Inflammatory macrophage treated with lipopolysaccharide for 1 hour (primary cell): ENCODE measurements around the gene PRRX2.

Experiments used
- DNase-seq, 2 donors: peaks; one replicate each; pipeline ENCODE4 v3.0.0-alpha.2; 2020 to 2022

Gene PRRX2

DNA sequence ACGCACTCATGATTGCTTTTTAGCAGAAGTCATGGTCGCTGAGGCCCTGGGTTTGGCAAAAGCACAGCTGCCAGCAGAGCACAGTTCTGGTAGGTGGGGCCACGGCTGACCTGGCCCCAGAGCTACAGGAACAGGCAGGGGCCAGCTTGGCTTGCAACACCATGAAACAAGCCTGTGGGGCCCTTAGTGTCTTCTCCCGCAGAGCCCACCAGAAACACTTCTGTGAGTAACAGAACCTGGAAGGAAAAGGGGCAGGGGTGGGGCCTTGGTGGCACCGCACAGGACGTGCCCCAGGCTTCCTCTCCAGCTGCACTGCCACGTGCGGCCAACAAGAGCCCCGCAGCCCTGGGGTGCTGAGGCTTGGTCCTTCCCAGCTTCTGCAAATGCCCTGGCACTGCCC, 28.3 kb upstream of the PRRX2 start:
- no peak for DNase-seq

DNA sequence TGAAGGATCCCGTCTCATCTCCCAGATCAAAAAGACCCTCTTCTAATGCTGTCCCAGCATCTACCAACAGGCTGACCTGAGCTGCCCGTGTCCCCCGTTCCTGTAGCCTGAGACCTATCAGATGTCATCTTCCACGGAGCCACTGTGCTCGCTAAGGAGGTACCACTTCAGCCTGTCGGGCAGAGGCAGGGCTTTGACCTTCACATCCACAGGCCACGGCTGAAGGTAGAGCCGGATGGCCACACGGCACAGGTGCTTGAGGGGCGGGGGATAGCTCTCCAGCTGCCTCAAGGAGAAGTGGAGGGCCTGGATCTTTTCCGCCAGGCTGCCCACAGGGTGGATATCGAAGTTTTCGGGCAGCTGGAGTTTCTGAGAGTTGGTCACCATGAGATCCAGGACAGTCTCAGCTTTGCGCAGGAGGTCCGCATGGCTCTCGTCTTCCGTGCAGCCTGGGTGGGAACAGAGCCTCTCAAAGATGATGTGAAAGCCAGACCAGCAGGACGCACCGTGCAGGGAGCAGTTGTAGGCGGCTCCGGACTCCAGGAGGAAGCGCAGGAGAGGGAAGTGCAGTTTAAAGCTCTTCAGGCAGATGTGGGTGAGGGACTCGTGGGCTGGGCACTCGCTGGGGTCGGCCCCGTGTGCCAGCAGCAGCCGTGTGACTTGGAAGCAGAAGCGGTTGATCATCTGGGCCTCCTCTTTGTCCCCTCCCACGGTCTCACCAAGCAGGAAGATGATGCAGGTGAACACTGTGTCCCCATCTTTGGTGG, 27.6 kb upstream of the PRRX2 start:
- DNase-seq, result peak; percentile 29 to 79

DNA sequence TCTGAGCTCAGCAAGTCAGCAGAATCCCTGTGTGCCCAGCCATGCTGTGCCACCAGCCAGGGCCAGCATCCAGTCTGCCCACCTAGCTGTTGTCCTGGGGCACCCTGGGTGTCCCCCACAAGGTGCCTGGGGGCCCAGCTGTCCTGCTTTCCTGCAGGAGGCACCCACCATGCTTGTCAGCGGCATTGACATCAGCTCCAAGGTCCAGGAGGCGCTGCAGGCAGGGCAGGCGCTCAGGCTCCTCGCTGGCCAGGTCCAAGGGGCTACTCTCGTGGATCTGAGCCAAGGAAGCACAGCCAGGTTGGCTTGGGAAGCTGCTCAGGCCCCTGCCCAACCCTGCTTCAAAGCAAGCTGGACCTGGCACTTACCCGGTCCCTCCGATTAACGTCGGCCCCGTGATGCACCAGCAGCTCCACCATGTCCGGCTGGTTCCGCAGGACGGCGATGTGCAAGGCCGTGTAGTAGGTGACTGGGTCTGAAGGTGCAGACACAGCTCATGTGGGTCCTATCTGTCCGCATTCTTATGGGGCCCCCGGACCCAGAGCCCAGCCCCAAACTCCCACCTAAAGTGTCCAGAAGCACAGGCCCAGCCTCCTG, 26.3 kb upstream of the PRRX2 start:
- no peak for DNase-seq

GRCh38 chr9:129639756-129640085, 25.7 kb upstream of the PRRX2 start:
- DNase-seq, result no peak

DNA sequence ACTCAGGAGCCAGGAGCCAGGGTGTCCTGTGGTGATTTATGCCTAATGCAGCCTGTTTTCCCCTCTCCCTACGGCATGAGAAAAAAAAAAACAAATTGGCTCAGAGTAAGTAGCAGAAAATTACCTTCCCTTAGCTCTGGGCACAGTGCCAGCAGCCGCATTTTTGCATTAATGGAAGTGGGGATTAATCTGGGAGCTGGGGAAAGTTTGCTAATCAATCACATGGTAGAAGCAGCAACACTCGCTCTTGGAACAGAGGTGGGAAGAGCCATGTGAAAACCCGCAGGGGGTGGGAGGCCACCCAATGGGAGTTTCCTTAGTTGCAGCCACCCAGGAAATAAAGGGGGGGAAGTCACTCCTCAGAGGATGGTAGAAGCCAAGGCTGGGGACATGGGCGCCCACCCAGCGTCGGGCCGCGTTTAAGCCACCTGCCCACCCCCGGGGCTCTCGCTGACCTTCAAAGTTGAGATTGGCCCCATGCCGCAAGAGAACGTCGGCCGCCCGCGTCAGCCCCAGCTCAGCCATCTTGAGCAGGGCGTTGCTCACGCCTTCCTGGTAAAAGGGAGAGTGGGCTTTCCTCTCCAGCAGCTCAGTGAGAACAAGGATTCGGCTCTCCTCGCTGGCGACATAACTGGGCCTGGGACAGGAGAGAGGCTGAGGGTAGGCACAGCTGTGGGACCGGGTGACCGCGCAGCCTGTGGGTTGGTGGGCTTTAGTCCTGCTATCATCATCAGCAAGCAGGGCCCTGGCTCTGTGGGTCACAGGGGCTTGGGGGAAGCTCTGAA, 25.2 kb upstream of the PRRX2 start:
- DNase-seq, result peak; percentile 77 to 92

- no peak for DNase-seq
These were observed 24.3 kb upstream of the PRRX2 start for GRCh38 chr9:129640871-129641749.

DNA sequence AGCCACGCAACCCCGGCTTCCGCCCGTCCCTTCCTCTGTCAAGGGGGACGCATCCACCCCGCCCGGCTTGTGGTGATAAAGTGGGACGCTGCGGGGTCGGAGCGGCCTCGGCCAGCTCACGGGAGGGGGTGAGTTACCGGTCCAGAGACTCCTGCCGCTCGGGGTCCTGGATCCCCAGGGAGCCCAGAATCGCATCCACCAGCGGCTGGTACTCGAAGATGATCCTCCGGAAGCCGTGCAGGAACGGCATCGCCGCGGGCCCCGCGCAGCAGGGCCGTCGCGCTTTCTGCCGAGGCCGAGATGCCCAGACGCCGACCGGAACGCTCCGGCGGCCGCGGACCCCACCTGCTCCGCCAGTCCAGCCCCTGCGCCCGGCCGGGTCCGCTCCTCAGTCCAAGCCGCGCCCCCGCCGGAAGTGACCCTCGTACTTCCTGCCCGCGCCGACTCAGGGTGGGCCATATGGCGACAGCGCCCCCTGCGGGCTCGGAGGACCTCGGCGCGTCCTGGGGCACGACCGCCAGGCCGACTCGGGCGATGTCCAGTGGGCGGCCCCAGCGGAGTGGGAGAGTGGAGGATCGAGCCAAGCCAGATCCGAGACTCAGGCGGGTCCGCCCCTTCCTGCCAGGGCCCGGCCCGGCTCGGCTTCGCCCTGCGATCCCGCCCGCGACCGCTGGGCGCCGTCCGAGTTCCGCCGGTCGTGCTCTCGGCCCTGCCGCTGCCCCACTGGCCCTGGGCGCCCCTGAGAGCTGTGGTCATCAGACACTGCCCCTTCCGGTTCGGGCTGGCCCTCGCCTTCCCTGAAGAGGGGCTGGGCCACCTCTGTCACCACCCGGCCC, 23.5 kb upstream of the PRRX2 start, which contains the start of gene ASB6:
TSS of gene ASB6 (minus strand) at position 402 of the 836 bp plus-strand sequence. CDS start at position 250, 152 bp downstream.
- peak; percentile 95 to 99 for DNase-seq

GRCh38 chr9:129643706-129644105, 21.7 kb upstream of the PRRX2 start:
- DNase-seq, result no peak

DNA sequence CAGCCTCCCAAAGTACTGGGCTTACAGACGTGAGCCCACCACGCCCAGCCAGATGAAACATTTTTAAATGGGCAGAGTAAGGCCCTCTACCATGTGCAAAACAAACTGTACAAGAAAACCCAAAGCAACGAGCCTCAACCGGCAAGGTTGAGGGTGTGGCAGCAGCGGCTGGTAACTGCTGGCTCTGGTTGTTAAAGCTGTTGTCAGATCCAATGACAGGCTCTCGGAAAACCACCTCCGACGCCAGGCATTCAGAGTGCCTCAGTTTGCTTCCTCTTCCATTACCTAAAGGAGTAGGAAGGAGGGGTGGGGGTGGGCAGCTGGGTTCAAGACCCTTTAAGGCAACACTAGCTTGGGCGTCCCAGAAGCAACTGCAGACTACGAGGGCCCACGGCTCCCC, 21.1 kb upstream of the PRRX2 start:
- DNase-seq, result no peak

DNA sequence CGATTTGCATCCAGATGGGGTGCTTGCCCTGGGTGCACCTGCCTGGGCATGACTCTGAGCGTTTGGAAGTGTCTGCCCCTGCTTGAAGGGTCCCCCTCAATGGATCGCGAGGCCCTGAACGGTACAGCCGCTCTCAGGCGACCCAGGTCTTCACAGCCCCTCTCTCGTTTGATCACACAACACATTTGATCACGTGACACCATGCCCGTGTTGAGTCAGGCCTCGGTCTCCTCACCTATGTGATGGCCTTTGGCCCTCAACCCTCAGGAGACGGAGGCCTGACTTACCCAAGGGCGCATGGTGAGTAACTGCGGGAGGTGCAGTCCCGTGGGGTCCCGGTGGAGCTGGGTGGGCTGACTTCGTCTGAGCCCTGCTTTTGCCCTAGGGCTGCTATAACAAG, 20.5 kb upstream of the PRRX2 start:
- DNase-seq, result no peak

DNA sequence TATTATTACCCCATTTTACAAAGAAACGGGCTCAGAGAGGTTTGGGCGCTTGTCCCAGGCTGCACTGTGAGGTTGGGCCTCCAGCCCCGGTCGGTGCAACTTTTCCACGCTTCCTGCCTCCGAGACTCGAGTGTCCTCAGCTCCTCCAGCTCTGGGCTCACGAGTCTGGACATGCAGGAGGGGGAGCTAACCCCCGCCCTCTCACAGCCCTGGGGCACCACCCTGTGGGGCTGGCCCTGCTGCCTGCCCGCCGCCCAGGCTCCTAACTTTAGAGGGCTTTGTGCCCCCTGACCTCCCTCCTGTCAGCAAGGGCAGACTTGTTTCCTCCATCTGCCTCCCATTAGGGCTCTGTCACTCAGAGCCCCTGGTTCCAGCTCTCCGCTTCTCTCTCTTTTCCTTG, 19.2 kb upstream of the PRRX2 start:
- no peak for DNase-seq

GRCh38 chr9:129646654-129647053, 18.8 kb upstream of the PRRX2 start:
- DNase-seq, result no peak

DNA sequence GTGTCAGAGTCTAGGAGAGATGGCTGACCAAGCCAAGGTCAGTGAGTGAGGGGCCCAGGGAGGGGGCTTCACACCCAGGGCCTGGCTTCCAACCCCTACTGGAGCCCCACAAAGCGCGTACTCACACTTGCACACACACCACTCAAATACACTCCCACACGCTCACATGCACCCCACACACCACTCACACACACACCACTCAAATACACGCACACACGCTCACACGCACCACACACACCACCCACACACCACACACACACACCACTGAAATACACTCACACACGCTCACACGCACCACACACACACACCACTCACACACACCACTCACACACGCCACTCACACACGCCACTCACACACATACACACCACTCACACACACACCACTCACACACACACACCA, 17.8 kb upstream of the PRRX2 start:
- DNase-seq, result no peak

DNA sequence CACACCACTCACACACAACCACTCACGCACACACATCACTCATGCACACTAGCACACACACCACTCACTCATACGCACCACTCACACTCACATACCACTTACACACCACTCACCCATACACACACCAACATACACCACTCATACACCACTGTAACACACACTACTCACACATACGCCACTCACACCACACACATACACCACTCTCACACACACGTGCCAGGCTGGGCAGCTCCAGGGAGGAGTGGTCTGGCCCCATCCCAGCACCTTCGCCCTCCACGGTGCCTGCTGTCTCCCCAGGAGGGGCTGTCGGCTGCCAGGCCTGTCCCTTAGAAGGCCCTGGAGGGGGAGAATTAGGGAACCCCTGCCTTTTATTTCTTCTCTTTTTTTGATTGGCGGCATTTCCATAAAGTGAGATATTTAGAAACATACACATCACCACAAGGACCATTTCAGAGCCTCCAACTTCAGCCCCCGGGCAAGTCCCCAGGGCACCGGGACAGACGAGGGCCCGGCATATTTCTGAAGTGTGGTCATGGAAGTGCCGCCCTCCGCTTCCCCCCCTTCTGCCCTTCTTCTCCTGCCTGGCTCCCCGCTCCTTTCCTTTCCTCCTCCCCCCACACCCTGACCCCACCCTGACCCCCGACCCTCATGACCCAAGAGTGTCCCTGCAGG, 17.2 kb upstream of the PRRX2 start:
- DNase-seq, result no peak

GRCh38 chr9:129648764-129649115, 16.7 kb upstream of the PRRX2 start:
- DNase-seq, result no peak

DNA sequence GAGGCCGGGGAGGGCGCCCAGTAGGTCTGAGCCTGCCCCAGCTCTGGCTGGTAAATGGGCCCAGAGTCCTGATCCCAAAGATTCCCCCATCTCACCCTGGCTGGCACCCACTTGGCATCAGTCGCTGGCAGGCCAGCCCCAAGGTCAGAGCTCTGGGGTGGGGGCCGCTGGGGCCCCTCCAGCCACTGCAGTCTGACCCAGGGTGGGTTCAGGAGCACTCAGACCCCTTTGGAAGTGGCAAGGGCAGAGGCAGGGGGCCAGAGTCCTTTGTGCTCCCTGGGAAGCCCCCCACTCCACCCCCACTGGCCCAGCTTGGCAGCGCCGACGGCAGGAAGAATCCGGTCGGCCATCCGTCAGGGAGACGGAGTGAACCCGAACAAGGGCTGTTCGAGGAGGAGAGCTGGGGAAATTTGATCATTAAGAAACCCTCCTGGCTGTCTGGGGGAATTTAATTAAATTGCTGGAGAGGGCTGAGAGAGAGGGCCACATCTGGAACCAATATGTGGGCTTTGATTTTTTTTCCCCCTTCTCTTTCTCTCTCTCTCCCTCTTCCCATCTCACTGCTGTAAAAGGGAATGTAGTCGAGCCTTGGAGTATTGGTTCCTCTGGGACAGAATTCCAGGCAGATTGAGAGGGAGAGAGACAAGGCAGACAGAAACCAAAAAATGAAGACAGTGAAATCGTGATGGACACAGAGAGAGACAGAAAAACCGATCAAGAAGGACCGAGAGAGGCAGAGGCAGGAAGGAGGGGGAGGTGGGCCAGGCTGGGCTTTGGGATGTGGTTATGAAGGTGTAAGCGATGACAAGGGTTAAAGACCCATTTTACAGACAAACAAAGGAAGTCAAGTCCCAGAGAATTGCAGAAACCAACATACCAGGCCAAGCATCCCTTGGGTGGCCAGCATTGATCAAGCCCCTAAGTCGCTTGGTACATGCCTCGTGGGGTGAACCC, 15.4 kb upstream of the PRRX2 start:
- no peak for DNase-seq

DNA sequence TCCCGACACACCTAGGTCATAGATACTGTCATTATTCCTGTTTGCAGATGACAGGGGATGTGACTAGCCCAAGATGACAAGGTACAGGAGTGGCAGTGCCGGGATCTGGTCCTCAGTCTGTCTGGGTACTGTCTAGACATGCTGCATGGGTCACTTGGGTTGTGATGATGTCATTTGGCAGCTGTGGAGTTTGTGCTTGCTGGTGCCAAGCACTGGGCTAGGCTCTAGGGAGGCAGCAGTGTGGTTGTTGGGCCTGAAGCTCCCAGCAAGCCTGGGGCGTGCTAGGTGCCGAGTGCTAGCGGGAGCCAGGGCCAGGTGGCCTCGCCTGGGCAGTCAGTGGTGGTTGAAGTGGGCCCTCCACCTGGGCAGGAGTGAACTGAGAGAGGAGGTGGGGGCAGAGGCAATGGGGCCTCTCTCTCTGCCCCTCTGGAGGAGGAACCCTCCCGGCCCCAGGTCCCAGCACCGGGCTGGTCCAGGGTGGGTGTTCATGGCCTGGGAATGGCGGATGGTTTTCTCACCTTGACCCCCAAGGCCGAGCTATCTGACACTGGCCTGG, 14.7 kb upstream of the PRRX2 start:
- no peak for DNase-seq

DNA sequence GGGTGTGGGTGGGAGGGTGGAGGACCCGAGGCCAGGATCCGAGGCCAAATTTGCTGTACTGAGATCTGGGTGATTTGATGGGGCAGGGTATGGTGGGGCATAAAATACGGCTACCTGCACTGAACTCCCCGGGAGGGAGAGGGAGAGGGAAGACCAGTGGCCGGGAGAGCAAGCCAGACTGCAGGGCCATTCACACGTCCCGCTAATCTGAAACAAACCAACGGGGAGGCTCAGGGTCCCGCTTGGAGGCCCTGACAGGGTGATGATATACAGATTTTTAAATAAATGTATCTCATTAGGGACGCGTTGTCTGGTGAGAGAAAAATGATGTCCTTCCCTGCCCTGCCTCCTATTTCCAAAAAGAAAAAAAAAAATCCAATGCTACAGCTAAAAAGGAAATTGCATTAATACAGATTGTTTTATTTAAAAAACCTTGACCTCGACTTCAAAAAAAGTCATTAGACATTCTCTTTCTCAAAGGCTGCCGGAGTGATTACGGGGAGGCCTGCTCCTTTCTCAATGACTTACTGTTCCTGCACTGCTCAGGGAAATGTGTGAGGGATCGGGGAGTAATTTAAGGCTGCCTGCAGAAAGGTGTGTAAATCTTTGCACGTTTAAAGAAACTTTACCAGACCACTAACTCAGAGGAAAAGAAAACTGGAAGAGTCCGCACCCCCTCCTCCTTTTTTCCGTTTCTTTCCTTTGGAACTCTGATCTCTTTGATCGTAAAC, 11.5 kb upstream of the PRRX2 start:
- DNase-seq, result no peak

GRCh38 chr9:129654554-129655040, 10.8 kb upstream of the PRRX2 start:
- DNase-seq, result no peak
